Effector memory CD4-positive, alpha-beta T cell (primary cell): ENCODE results near the gene SORCS3.
"Not testable (repeated sequence)": the region's sequence is repeated elsewhere in the genome, so short reads cannot be mapped to it uniquely, and the experiment has no call there.

Source experiments
- DNase-seq, 3 donors: peaks; one replicate each; pipeline ENCODE4 v3.0.0-alpha.2; 2020
- H3K27ac ChIP-seq: 2 replicates; pipeline ENCODE4 v1.7.0; 2013; ENCODE audit warnings: mild to moderate bottlenecking, low read length, moderate library complexity; ENCODE audit not compliant: insufficient read depth, poor library complexity, severe bottlenecking
- H3K27me3 ChIP-seq: replicated peaks from 2 replicates; pipeline ENCODE4 v1.7.0; 2013; ENCODE audit warnings: mild to moderate bottlenecking, low read length; ENCODE audit not compliant: insufficient read depth, control insufficient read depth, poor library complexity, severe bottlenecking
- H3K36me3 ChIP-seq: 2 replicates; pipeline ENCODE4 v1.7.0; 2013; ENCODE audit warnings: mild to moderate bottlenecking, low read length, moderate library complexity; ENCODE audit not compliant: control insufficient read depth, insufficient read depth
- H3K4me1 ChIP-seq: 2 replicates; pipeline ENCODE4 v1.7.0; 2013; ENCODE audit warnings: low read length, mild to moderate bottlenecking; ENCODE audit not compliant: control insufficient read depth, insufficient read depth, poor library complexity, severe bottlenecking
- H3K4me3 ChIP-seq: 2 replicates; pipeline ENCODE4 v1.7.0; 2013; ENCODE audit warnings: low read length, low read depth, mild to moderate bottlenecking; ENCODE audit not compliant: insufficient read depth, poor library complexity, severe bottlenecking
- H3K9me3 ChIP-seq: 2 replicates; pipeline ENCODE4 v1.7.0; 2013; ENCODE audit warnings: mild to moderate bottlenecking, low read length, moderate library complexity; ENCODE audit not compliant: control insufficient read depth

Gene SORCS3

DNA sequence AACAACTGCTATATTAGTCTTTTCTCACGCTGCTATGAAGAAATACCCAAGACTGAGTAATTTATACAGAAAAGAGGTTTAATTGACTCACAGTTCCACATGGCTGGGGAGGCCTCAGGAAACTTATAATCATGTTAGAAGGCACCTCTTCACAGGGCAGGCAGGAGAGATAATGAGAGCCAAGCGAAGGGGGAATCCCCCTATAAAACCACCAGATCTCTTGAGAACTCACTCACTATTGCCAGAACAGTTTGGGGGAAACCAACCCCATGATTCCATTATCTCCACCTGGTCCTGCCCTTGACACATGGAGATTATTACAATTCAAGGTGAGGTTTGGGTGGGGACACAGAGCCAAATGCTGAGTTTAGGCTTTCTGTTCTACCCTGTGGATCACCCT lies 89.5 kb downstream of the SORCS3 start:
- not testable (repeated sequence) for H3K27me3 ChIP-seq, H3K4me1 ChIP-seq, H3K27ac ChIP-seq, DNase-seq, H3K36me3 ChIP-seq, H3K4me3 ChIP-seq, H3K9me3 ChIP-seq

DNA sequence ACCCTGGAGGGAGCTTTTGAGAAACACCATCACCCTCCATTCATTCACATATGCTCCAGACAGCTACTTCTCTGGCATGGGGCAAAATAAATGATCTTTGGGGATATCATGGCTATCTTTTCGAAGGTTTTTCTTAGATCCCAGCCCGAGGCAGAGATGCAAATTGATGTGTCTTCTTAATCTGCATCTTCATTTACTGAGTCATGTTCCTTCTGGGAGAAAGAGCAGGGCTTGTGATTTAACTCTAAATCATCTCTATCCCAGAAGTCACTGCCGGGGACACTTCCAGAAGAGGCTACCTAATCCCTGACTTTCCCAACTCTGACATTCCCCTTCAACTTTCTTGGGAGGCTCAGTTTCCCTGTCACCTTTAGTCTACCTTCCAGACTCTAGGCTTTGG lies 90.1 kb downstream of the SORCS3 start:
- no peak for DNase-seq
- Histone ChIP-seq H3K27ac (no peak overlapping the region), H3K4me3 (no peak overlapping the region), H3K27me3 (no peaks in the 10 kb centered on the region), H3K4me1 (no peaks in the 10 kb centered on the region), H3K36me3 (no peaks in the 10 kb centered on the region), H3K9me3 (no peaks in the 10 kb centered on the region)

DNA sequence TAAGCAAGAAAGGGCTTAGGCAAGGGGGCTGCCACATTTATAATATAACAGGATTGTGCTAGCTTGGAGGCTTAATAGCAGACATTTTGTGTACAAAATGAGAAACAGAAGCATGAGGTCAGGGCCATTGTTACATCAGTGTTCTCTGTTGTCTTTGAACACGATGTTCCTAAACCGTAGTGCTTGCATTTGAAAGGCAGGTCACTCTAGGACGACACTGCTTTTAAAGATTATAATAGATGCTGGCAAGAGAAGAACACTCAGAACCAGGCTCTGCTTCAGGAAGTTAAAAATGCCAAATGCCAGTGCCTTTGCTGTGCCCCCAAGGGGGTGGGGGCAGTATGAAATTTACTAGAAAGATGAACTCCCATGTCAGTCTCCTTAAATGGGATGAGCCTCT lies 91.1 kb downstream of the SORCS3 start:
- no peak for DNase-seq
- Histone ChIP-seq H3K36me3 (no peaks in the 10 kb centered on the region), H3K27me3 (no peaks in the 10 kb centered on the region), H3K4me3 (no peak overlapping the region), H3K9me3 (no peaks in the 10 kb centered on the region), H3K27ac (no peak overlapping the region), H3K4me1 (no peaks in the 10 kb centered on the region)

DNA sequence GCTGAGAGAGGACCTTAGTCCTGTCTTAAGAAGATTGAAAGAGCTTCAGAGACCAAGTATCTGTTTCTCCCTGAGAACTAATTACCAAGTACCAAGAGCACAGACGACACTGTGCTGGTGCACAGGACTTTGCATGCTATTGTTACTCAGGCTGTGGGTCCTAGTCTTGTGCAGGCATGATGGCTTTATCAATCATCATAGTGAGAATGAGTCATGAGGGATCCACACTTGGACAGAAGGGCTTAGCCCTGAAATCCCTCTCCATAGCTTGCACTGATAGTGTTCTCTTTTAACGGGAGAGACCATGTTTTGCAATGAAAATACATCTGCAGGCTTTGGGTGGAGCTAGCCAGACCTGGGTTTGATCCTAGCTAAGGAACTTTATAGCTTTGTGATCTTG lies 93.3 kb downstream of the SORCS3 start:
- Histone ChIP-seq H3K36me3 (no peaks in the 10 kb centered on the region), H3K4me3 (no peak overlapping the region), H3K27me3 (no peaks in the 10 kb centered on the region), H3K9me3 (no peaks in the 10 kb centered on the region), H3K27ac (no peak overlapping the region), H3K4me1 (no peaks in the 10 kb centered on the region)
- DNase-seq: no peak

DNA sequence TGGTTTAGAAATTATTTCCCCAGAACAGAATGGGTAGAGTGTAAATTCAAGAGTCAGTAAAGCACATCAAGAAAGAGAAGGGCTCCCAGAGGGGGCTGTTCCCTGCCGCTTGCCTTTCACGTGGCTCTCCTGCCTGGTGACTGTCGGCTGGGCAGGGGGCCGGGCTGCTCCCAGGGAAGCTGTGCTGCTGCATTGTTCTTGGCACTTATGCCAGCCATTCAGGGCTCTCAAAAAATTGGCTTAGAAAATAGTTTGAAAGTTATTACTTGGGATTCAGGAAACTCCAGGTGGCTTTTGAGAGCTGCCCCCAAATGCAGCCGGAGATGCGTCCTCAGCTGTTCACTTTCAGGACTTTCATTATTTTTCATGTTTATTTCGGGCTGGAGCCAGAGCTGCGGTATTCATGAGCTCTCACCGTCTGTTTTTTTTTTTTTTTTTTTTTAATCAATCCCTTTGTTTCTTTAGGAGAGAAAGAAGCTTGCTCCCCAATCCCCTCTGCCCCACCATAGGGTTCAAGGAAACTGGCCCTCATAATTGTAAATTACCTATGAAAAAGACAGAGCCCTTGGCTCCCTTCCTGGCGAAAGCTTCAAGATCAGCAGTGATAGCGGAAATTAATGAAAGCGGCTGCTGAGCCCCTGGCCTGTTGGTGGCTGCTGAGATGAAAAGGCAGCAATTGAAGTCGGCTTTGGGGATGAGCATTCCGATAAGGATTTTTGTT lies 94.1 kb downstream of the SORCS3 start:
- no peaks in the 10 kb centered on the region for H3K27me3 ChIP-seq
- no peaks in the 10 kb centered on the region for H3K9me3 ChIP-seq
- H3K4me3 ChIP-seq: no peak overlapping the region
- H3K4me1 ChIP-seq: no peaks in the 10 kb centered on the region
- no peaks in the 10 kb centered on the region for H3K36me3 ChIP-seq
- no peak for DNase-seq
- no peak overlapping the region for H3K27ac ChIP-seq

DNA sequence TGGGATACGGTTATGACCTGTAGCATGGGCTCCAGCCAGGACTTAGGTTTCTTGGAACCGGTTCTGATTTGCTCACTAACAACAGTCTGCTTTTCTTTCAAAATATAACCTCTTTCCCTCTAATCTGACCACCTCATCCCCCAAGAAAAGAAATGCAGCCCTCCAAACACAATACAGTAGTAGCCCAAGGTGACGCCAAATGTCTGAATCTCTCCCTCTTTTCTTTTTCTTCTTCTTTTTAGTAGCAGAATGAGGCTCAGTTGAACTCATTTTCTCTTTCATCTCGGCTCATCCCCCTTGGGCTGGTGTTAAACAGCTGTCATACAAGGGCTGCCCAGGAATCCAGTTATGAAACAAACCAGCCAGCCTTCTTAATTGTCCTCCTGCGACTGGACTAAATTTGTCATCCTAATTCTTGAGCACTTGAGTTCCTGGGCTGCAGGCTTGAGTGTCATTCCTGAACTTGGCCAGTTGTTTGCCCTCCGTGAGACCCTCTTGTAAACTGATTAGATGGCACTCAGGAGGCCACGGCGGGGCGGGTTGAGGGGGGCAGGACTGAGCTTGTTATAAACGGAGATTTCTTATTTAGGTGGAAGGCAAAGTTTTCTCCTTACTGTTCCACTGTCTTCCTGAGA lies 94.8 kb downstream of the SORCS3 start:
- H3K4me1 ChIP-seq: no peaks in the 10 kb centered on the region
- H3K27me3 ChIP-seq: no peaks in the 10 kb centered on the region
- H3K27ac ChIP-seq: no peak overlapping the region
- no peaks in the 10 kb centered on the region for H3K9me3 ChIP-seq
- no peaks in the 10 kb centered on the region for H3K36me3 ChIP-seq
- no peak for DNase-seq
- no peak overlapping the region for H3K4me3 ChIP-seq

DNA sequence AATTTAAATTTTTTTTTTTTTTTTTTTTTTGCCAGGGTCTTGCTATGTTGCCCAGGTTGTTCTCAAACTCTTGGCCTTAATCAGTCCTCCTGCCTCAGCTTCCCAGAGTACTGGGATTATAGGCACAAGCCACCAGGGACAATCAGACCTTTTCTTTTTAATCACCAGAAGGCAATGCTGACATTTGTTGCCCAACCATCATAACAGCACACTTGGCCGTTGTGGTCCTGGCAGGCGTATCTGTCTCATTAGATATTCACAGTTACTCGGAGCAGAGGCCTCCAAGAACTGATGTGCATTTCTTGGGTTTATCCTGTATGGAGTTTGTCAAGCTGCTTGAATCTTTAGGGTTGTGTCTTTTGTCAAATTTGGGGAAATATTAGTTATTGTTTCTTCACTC lies 100.0 kb downstream of the SORCS3 start:
- Histone ChIP-seq H3K27me3 (no peaks in the 10 kb centered on the region), H3K9me3 (no peaks in the 10 kb centered on the region), H3K4me1 (no peaks in the 10 kb centered on the region), H3K4me3 (no peak overlapping the region), H3K36me3 (no peaks in the 10 kb centered on the region), H3K27ac (no peak overlapping the region)
- no peak for DNase-seq

DNA sequence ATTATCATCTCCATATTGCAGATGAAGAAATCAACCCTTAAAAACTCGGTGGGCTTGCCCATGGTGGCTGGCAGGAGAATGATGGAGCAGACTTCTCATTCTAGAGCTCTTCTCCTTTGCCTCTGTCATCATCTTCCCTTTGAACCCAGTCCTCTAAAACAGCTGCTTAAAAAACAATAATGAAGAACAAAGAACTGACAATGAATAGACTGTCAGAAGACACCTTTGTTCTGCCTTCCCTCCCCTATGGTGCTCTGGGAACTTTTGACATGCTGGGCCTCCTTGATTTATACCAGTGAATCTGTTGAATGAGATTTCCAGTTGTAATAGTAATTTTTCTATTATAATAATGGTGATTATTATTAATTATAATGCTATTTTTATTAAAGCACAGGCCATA lies 103.0 kb downstream of the SORCS3 start:
- no peak overlapping the region for H3K27ac ChIP-seq
- H3K9me3 ChIP-seq: no peaks in the 10 kb centered on the region
- no peaks in the 10 kb centered on the region for H3K36me3 ChIP-seq
- DNase-seq: no peak
- no peaks in the 10 kb centered on the region for H3K27me3 ChIP-seq
- H3K4me1 ChIP-seq: no peaks in the 10 kb centered on the region
- no peak overlapping the region for H3K4me3 ChIP-seq

DNA sequence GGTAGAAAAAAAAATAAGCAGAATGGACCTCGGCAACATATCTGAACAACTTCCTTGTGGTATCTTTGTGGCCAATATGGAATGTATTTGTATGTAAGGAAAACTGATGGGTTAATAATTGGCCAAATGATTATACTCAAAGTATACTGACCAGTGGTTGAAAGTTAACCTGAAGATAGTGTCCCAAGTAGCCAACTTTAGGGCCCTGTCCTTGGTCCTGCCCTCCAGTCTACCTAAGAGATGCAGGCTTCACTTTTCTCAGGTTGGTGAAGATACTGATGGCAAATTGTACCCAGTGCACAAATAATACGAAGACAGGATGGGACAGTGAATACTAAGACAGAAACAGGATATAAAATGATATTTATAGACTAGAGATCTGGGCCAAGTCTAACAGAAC lies 109.2 kb downstream of the SORCS3 start:
- Histone ChIP-seq H3K36me3 (no peaks in the 10 kb centered on the region), H3K27ac (no peak overlapping the region), H3K4me3 (no peak overlapping the region), H3K4me1 (no peaks in the 10 kb centered on the region), H3K9me3 (no peaks in the 10 kb centered on the region), H3K27me3 (no peaks in the 10 kb centered on the region)
- DNase-seq: no peak

DNA sequence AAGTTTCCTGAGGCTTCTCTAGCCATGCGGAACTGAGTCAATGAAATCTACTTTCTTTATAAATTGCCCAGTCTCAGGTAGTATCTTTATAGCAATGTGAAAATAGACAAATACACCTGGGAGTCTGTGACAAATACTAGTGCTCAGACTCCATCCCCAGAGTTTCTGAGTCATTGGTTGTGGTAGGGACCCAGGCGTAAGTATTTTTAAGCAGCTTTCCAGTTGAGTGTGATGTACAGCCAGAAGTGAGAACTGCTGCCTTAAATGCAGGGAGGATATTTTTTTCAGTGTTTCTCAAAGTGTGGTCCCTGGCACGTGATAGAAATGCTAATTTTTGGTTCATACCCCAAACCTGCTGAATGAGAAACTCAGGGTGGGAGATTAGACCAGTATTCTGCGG lies 121.7 kb downstream of the SORCS3 start:
- no peaks in the 10 kb centered on the region for H3K9me3 ChIP-seq
- DNase-seq: no peak
- H3K36me3 ChIP-seq: no peaks in the 10 kb centered on the region
- H3K27me3 ChIP-seq: no peaks in the 10 kb centered on the region
- H3K4me1 ChIP-seq: no peaks in the 10 kb centered on the region
- no peak overlapping the region for H3K27ac ChIP-seq
- H3K4me3 ChIP-seq: no peak overlapping the region
